ENCODE results near the gene KCNN3.

The KCNN3 gene

GRCh38 chr1:154880671-154881070 lies 10.6 kb upstream of the KCNN3 start:
- DNase-seq (ENCODE audit: low read depth, low spot score), result peak; percentile 16

DNA sequence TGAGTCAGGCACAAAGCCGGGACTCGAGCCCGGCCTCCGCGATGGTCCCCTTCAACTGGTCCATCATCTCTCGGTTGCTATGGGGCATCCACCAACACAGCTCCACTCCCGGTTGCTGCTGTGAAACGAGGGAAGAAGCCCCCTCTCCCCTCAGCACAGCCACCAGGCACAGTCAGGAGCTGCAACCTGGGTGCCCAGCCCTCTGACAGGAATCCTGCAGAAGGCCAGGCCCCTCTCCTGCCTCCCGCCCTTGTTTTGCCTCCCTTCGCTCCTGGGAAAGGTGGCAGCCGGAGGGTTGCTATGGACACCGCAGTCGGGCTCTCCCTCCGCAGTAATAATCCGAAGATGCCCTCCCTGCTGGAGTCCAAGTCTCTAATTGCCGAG lies 8.9 kb upstream of the KCNN3 start:
- no peak for DNase-seq (ENCODE audit: low read depth, low spot score)

GRCh38 chr1:154878371-154879037 lies 8.4 kb upstream of the KCNN3 start:
- peak; percentile 85 for DNase-seq (ENCODE audit: low read depth, low spot score)

DNA sequence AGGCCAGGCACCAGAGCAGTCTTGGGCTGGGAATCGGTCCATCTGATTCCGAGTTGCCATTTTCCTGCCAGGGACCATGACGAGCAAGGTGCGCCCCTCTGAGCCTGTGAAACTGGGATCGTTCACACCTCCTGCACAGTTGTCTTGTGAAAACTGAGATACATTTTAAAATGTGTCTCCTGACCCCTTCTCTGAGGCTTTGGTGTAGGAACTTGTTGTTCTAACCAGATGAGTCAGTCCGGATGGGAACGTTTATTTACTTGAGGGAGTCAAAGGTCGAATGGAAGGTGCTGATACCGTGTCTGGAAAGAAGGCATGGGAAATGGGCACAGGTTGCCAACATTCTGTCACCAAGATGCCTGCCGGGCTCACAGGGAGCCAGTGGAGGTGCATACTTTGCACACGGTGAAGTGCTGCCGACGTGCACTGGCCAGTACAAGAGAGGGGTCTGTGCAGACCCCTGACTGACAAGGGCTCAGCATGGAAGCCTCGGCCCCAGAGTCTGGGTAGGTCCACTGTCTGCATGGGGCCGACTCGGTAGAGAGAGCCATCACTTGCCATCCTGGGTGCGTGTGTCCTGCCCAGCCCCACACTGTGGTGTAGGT lies 7.4 kb upstream of the KCNN3 start:
- no peak for DNase-seq (ENCODE audit: low read depth, low spot score)

- no peak for DNase-seq (ENCODE audit: low read depth, low spot score)
These were observed 6.8 kb upstream of the KCNN3 start for GRCh38 chr1:154876842-154877369.

- DNase-seq (ENCODE audit: low read depth, low spot score), result no peak
These were observed 4.4 kb upstream of the KCNN3 start for GRCh38 chr1:154874465-154874864.

- no peak for DNase-seq (ENCODE audit: low read depth, low spot score)
These were observed 3.4 kb upstream of the KCNN3 start for GRCh38 chr1:154873321-154873950.

DNA sequence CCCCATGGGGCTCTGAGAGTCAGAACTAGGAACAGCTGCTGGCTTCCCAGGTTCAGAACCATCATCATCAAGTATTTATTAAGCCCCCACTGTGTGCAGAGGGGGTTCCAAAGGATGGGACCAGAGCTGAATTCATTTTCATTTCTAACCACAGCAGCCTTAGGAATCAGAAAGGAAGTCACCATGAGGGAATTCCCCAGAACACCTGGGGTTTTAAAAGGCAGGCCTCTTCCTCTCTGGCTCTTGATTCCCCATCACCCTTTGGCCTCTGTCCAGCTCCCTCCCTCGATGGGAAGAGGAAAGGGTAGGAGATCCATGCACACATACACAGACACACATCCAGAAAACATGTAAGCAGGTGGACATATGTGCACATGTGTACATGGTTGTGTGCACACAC lies 1.3 kb upstream of the KCNN3 start:
- DNase-seq (ENCODE audit: low read depth, low spot score), result no peak

DNA sequence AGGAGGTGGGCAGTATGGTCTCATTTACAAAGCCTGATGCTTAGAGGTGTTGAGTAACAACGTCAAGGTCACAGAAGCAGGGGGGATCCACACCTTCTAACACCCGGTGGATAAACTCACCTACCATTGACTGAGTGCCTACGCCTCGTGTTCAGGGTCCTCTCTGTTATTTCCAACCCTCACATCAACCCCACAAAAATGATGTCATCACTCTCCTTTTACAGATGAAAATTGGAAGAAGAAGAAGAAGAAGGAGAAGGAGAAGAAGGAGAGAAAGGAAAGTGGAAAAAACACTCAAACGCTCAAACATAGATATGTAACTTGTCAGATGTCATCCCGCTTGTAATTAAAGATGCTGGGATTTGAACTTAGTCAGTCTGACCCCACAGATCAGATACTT lies 653 bp upstream of the KCNN3 start:
- no peak for DNase-seq (ENCODE audit: low read depth, low spot score)

- peak; percentile 86 for DNase-seq (ENCODE audit: low read depth, low spot score)
These were observed 548 bp downstream of the KCNN3 start for GRCh38 chr1:154869351-154870114.

DNA sequence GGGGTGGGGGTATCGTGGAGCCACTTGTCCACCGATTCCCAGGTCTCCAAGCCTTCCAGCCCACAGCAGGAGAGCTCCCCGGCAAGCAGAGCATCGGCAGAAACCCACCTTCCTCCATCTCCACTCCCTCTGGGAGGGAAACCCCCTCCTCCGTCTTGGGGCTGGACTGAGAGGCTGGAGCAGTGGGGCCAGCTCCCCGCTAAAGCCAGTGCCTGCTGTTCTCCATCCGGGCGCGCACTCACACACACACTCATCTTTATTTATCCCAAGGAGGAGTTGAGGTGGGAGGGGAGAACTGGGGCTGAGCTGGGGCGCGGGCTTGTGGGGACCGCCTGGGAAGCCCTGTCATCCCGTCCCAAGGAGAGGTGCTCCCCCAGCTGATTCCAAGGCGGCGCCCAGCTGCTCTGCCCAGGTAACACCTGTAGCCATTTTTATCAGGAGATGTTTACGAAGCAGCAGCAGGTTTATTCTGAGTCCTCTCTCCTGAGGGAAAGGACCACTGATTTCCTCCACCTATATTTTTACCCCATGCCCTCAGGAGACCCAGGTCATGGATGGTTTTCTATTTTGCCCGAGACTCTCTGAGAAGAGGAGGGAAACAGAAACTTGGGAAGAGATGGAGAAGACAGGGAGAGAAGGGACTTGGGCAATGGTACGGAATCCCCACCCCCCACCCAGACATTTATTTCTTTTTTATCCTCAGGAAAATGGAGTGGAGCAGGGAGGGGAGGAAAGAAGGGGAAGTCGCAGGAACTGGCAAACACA lies 2.1 kb downstream of the KCNN3 start:
- no peak for DNase-seq (ENCODE audit: low read depth, low spot score)

GRCh38 chr1:154867064-154867825 lies 2.8 kb downstream of the KCNN3 start:
- DNase-seq (ENCODE audit: low read depth, low spot score), result peak; percentile 90

- no peak for DNase-seq (ENCODE audit: low read depth, low spot score)
These were observed 3.6 kb downstream of the KCNN3 start for GRCh38 chr1:154866257-154867063.

DNA sequence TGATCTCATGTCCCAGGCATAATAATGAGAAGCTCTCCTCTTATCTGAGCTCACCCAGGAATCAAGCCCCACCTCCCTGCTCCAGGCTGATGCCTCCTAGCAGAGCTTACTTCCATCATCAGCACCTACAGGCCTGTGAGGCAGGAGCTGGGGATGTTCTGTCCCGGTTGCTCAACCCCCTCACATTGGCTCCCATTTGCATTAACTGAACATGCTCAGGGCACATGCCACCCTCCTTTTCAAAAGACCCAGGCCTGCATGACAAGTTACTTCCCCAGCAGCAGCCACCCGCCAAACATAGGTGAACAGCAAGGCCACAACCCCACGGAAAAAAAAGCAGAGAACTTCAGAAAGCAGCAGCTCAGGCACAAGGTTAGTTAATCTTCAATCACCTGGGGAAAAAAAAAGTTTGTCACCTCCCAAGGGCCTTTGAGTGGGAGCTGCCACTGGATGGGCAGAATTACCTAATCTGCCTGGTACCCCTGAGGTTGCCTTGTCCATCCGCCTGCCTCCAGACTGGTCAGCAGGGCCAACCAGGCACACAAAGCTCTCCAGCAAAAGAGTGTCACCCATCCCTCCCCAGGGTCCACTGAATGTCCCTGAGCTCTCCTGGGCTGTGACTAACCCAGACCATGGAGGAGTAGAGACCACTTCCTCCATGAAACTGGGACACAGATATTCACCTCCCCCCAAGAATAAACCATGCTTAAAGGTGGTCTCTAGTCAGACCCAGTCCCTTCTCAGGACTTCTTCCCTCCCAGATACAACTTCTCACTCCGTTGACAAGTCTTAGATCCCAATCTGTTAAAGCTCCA lies 4.4 kb downstream of the KCNN3 start:
- no peak for DNase-seq (ENCODE audit: low read depth, low spot score)

DNA sequence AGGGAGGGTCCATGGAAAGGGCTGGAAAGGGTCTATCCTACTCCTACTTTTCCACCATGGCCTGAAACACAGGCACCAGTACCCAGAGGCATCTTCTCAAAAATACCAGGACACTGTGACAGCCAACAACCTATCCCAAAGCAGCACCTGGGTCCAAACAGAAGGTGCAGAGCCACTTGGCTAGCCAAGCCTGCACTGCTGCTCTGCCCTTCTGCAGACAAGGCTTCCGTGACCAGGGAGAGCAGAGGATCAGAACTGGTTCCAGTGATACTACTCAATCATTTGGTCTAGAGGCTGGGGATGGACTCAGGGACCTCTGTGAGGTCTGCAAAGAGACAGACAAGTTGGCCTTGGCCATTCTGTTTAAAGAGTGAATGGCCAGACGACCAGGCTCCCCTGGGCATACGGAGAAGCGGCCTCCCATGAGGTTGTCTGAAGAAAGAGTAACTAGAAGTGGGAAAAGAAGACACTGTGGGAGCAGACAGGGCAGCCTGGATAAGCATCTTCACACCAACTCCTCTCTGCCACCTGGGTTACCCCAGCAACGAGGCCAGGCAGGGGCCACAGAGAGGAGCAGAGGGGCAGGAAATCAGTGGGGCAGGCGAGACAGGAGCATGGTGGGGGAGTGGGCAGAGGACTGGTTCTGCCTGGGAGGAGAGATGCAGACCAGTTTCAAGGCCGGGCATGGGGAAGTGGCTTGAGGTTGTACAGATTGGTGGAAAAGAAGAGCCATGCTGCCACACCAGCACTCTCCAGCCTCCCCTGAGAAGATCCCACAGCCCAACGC lies 5.7 kb downstream of the KCNN3 start:
- DNase-seq (ENCODE audit: low read depth, low spot score), result no peak

- DNase-seq (ENCODE audit: low read depth, low spot score), result peak; percentile 70
These were observed 6.5 kb downstream of the KCNN3 start for GRCh38 chr1:154863315-154864174.

- no peak for DNase-seq (ENCODE audit: low read depth, low spot score)
These were observed 7.2 kb downstream of the KCNN3 start for GRCh38 chr1:154862907-154863306.

Measured in astrocyte of the hippocampus (primary cell).